ENCODE measurements around the gene PRUNE2.

DNA sequence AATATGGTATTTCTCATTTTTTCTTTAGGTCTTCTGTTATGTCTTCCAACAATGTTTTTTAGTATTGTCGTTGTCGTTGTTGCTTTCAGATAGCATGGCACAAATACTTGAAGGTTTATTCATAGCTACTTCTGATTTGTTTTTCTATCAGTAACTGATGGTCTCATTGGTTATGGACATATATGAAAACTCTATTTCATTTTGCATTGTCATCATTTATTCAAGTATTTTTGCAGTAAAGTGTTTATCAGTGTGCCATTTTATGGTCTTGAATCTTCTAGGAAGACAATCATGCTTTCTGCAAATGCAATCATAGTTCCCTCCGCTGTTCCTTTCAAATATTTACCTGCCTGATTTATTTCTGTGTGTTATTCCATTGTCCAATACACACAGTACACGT is 44.0 kb upstream of the PRUNE2 start:
- no peak for TF ChIP-seq RCOR1 (IDR thresholded peaks at IDR 0.05; ENCODE audit: low read length)
- TF ChIP-seq GABPA (IDR thresholded peaks at IDR 0.05; ENCODE audit: low read depth): no peak
- TF ChIP-seq CTCF (IDR thresholded peaks at IDR 0.05): no peak
- TF ChIP-seq EZH2phosphoT487 (IDR thresholded peaks at IDR 0.05; ENCODE audit: borderline replicate concordance, low read depth): no peak
- no peak for TF ChIP-seq GATA2 (CRISPR knock-in tag; IDR thresholded peaks at IDR 0.05)
- no peak for TF ChIP-seq ZBTB33 (IDR thresholded peaks at IDR 0.05; ENCODE audit: borderline replicate concordance, low read depth)
- no peak for TF ChIP-seq FOXJ3 (CRISPR knock-in tag; IDR thresholded peaks at IDR 0.05)
